GM12891 (cell line): ENCODE results near the gene WIPF2.
"Not testable (repeated sequence)": the region's sequence is repeated elsewhere in the genome, so short reads cannot be mapped to it uniquely, and the experiment has no call there.

Experiments
- POLR2A ChIP-seq: IDR thresholded peaks from 2 replicates; pipeline ENCODE4 v1.6.1; 2011; ENCODE audit warnings: low read depth, low read length, control low read depth
- POLR2AphosphoS5 ChIP-seq: IDR thresholded peaks from 2 replicates; pipeline ENCODE4 v1.6.1; 2011; ENCODE audit warnings: low read depth, low read length, control low read depth
- SPI1 ChIP-seq: IDR thresholded peaks from 2 replicates; pipeline ENCODE4 v1.6.1; 2011; ENCODE audit warnings: low read depth, low read length, control low read depth
- TAF1 ChIP-seq: IDR thresholded peaks from 2 replicates; pipeline ENCODE4 v1.6.1; 2011; ENCODE audit warnings: low read depth, low read length, control low read depth

DNA sequence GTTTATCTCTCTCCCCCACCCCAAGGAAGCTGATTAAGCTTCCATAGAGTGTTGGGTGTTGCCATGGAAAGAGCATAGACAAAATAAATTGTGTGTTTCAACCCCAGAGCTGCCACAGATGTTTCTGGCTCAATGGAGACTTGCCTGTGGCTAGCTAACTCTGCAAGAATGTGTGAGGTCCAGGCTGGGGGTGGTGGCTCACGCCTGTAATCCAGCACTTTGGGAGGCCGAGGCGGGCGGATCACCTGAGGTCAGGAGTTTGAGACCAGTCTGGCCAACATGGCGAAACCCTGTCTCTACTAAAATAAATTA lies 85.4 kb downstream of the WIPF2 start:
- TF ChIP-seq POLR2A, POLR2AphosphoS5, SPI1, TAF1: not testable (repeated sequence)
